Psoas muscle (tissue), 8 donors: ENCODE data around the gene CCDC30. TPM values are rescaled to one million over a fixed set of nuclear protein-coding genes. Genes with fewer than 3 reads are reported as not detected.
"Not testable (repeated sequence)": the region's sequence is repeated elsewhere in the genome, so short reads cannot be mapped to it uniquely, and the experiment has no call there.

Source experiments
- ATAC-seq, 4 donors: fragments of 200-7000 bp; cut with Tn5 transposase; one replicate each; pipeline ENCODE4 v1.9.1; 2020; ENCODE audit warnings: moderate library complexity in 3 of 4, mild to moderate bottlenecking in 2 of 4
- DNase-seq, 2 donors: peaks; one replicate each; pipeline ENCODE4 v3.0.0-alpha.2; 2020
- H3K27ac ChIP-seq: fragments of 200-600 bp; one replicate; pipeline ENCODE4 v1.8.0; 2022
- H3K27me3 ChIP-seq, 3 donors: fragments of 200-600 bp in 1 of 3; one replicate each; pipeline versions ENCODE4 v1.6.1 to v1.8.0; 2013 to 2022; ENCODE audit warnings: low read length in 2 of 3, mild to moderate bottlenecking in 2 of 3, moderate library complexity in 1 of 3; ENCODE audit not compliant: insufficient read depth in 3 of 3
- H3K36me3 ChIP-seq, 2 donors: fragments of 200-600 bp in 1 of 2; one replicate each; pipeline versions ENCODE4 v1.6.1 to v1.8.0; 2013 to 2022; ENCODE audit warnings: low read depth in 1 of 2, mild to moderate bottlenecking in 1 of 2, moderate library complexity in 1 of 2; ENCODE audit not compliant: insufficient read depth in 1 of 2
- H3K4me1 ChIP-seq: fragments of 200-600 bp; one replicate; pipeline ENCODE4 v1.8.0; 2022
- H3K4me3 ChIP-seq: fragments of 200-600 bp; one replicate; pipeline ENCODE4 v1.8.0; 2022; ENCODE audit warnings: mild to moderate bottlenecking
- H3K9me3 ChIP-seq: fragments of 200-600 bp; one replicate; pipeline ENCODE4 v1.8.0; 2022
- WGBS, 3 donors: extraction: QIAGEN DNeasy Blood & Tissue Kit; methylation state at CpG; one replicate each; pipeline versions ENCODE4 v1.1.6 to v1.1.7; 2013; 5-methylcytosine and 5-hydroxymethylcytosine counted together
- intact Hi-C, 2 donors: fragments of 100-400 bp; cut with DNase I; formaldehyde crosslinking; loops; one replicate each; pipeline versions ENCODE4 v1.11.0 to v1.14.2; 2022
- polyA plus RNA-seq, 3 donors: library from polyadenylated mRNA; stranded (reverse); fragments of 200-250 nt; gene quantifications; one replicate each; pipeline ENCODE4 v1.2.3, GENCODE V29; 2013
- total RNA-seq, 4 donors: library from RNA; stranded (reverse); fragmentation: NEBNext Ultra II Directional in 2 of 4; extraction: Animal tissue kit (Norgen Biotek cat#: 25700) in 2 of 4; gene quantifications; one replicate each; pipeline versions ENCODE4 v1.2.1 to v1.2.4, GENCODE V29; 2021 to 2023
- TF ChIP-seq, protein P1 (sequence below): fragments of 200-600 bp; IDR thresholded peaks from one replicate; pipeline ENCODE4 v1.8.0; 2022; ENCODE audit warnings: antibody characterized with exemption
- donor health status: healthy with polysubstance abuse.
- donor health status: DM: no; HTN: no; CAD: no; lungs with moderate emphysema.
- donor health status: Bipolar disorder and iron deficiency.
- donor health status: healthy.
- donor health status: DM: yes; HTN: yes; CAD: no.
- donor health status: DM: no; HTN: no; CAD: no.
- donor health status: DM: no; HTN: no; CAD: no.
- donor health status: DM: yes; HTN: yes; CAD: no.

The CCDC30 gene
- total and polyA plus RNA-seq, 7 donors, result 0.39 to 1.2 (median 0.92) TPM

DNA sequence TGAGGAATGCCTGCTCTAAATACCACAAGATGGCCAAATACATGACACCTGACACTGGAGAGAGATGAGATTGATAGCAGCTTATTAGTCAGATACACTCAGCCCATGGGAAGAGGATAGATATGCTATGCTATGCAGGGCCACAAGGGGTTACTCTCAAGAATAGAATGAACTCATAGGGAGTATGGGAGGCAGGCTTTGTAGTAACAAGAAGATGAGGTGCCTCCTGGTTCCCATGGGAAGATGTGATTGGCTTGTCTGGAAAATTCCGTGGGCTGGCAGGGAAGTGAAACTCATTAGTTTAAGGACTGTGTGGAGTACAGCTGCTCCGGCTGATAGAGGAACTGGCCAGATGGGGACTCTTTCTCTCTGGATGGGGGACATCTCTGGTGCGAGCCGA lies 16.5 kb downstream of the CCDC30 start:
- Histone ChIP-seq H3K4me1 (no peaks in the 10 kb centered on the region), H3K9me3 (no peaks in the 10 kb centered on the region), H3K27ac (no peak overlapping the region), H3K4me3 (no peak overlapping the region), H3K36me3 (peaks cover 0 to 28% of the 10 kb centered on the region in 2 donors), H3K27me3 (no peaks in the 10 kb centered on the region)
- 46 to 55% (median 52%) methylated on average over 4 of the region's 4 CpGs for whole genome bisulfite sequencing, 3 donors
- DNase-seq (no peak), ATAC-seq (no peak)
- intact Hi-C loops, result no loop called here
- TF ChIP-seq, protein P1, sequence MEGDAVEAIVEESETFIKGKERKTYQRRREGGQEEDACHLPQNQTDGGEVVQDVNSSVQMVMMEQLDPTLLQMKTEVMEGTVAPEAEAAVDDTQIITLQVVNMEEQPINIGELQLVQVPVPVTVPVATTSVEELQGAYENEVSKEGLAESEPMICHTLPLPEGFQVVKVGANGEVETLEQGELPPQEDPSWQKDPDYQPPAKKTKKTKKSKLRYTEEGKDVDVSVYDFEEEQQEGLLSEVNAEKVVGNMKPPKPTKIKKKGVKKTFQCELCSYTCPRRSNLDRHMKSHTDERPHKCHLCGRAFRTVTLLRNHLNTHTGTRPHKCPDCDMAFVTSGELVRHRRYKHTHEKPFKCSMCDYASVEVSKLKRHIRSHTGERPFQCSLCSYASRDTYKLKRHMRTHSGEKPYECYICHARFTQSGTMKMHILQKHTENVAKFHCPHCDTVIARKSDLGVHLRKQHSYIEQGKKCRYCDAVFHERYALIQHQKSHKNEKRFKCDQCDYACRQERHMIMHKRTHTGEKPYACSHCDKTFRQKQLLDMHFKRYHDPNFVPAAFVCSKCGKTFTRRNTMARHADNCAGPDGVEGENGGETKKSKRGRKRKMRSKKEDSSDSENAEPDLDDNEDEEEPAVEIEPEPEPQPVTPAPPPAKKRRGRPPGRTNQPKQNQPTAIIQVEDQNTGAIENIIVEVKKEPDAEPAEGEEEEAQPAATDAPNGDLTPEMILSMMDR, result no peak

GRCh38 chr1:42480921-42481320 lies 17.8 kb downstream of the CCDC30 start:
- Histone ChIP-seq H3K27ac (no peak overlapping the region), H3K9me3 (no peaks in the 10 kb centered on the region), H3K36me3 (peaks cover 0 to 28% of the 10 kb centered on the region in 2 donors), H3K4me1 (no peaks in the 10 kb centered on the region), H3K27me3 (no peaks in the 10 kb centered on the region), H3K4me3 (no peak overlapping the region)
- 100% methylated on average over 1 of the region's 1 CpG for WGBS, 3 donors
- TF ChIP-seq, protein P1, result no peak
- no peak for DNase-seq
- intact Hi-C loops, result no loop called here
- ATAC-seq, result no peak

GRCh38 chr1:42482635-42483153 lies 19.6 kb downstream of the CCDC30 start:
- Histone ChIP-seq H3K4me3 (no peak overlapping the region), H3K27ac (no peak overlapping the region), H3K9me3 (no peaks in the 10 kb centered on the region), H3K4me1 (no peaks in the 10 kb centered on the region), H3K27me3 (no peaks in the 10 kb centered on the region), H3K36me3 (peaks cover 0 to 28% of the 10 kb centered on the region in 2 donors)
- DNase-seq (no peak), ATAC-seq (no peak)
- intact Hi-C loops, result no loop called here
- TF ChIP-seq, protein P1, result no peak
- WGBS, 3 donors, result 86 to 94% (median 88%) methylated on average over 2 of the region's 2 CpGs

DNA sequence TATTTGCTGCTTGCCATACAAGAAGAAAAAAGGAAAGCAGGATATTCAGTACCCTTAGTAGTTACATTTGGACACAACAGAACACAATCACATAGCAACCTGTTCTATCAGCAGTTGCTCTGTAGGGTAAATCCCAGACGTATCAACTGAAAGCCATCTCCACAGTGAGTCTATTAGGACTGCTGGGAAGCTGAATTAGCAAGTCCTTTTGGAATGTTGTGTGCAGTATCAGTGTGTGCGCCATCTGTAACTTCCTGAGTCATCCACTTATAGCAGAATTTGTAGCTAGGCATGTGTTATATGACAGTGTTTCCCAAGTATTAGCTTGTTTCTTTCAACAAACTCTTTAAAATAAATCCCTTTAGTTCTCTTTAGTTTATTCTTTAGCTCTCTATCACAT lies 21.3 kb downstream of the CCDC30 start:
- Histone ChIP-seq H3K27ac (no peak overlapping the region), H3K27me3 (no peaks in the 10 kb centered on the region), H3K9me3 (no peaks in the 10 kb centered on the region), H3K36me3 (peaks cover 0 to 28% of the 10 kb centered on the region in 2 donors), H3K4me1 (no peaks in the 10 kb centered on the region), H3K4me3 (no peak overlapping the region)
- ATAC-seq (no peak), DNase-seq (no peak)
- TF ChIP-seq, protein P1, result no peak
- intact Hi-C loops, result no loop called here
- WGBS, 3 donors, result 64 to 69% (median 69%) methylated on average over 2 of the region's 2 CpGs

DNA sequence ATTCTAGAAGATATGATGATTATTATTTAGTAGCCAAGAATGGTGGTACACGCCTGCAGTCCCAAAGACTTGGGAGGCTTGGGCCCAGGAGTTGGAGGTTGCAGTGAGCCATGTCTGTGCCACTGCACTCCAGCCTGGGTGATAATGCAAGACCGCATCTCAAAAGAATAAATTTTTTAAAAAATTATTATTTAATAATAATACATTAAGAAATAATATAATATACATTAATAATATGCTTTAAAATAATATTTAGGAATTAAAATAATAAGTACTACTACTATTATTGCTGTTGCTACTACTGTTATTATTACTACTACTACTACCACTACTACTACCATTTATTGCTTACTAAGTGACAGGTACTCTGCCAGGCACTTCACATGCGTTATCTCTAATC lies 27.2 kb downstream of the CCDC30 start:
- 98 to 99% (median 99%) methylated on average over 3 of the region's 3 CpGs for WGBS, 3 donors
- TF ChIP-seq, protein P1, result no peak
- no peak for DNase-seq
- Histone ChIP-seq H3K27ac (no peak overlapping the region), H3K4me1 (no peaks in the 10 kb centered on the region), H3K4me3 (no peak overlapping the region), H3K9me3 (peaks cover 5% of the 10 kb centered on the region), H3K36me3 (no peaks in the 10 kb centered on the region), H3K27me3 (no peaks in the 10 kb centered on the region)
- intact Hi-C loops, result no loop called here
- ATAC-seq, result no peak

DNA sequence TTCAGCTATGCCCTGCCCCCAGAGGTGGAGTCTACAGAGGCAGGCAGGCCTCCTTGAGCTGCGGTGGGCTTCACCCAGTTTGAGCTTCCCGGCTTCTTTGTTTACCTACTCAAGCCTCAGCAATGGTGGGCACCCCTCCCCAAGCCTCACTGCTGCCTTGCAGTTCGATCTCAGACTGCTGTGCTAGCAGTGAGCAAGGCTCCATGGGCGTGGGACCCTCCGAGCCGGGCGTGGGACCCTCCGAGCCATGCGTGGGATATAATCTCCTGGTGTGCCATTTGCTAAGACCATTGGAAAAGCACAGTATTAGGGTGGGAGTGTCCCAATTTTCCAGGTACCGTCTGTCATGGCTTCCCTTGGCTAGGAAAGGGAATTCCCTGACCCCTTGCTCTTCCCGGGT lies 38.9 kb downstream of the CCDC30 start:
- WGBS, 3 donors, result 94 to 97% (median 94%) methylated on average over 10 to 11 of the region's 11 CpGs
- intact Hi-C loops, H3K36me3 ChIP-seq, H3K4me3 ChIP-seq, DNase-seq, H3K27ac ChIP-seq, ATAC-seq, H3K27me3 ChIP-seq, H3K4me1 ChIP-seq: not testable (repeated sequence)
- peaks cover 28% of the 10 kb centered on the region for H3K9me3 ChIP-seq
